GM12878 (cell line): ENCODE data around the gene NSL1. TPM values are rescaled to one million over a fixed set of nuclear protein-coding genes. Genes with fewer than 3 reads are reported as not detected.

Source experiments
- ATAC-seq: fragments of 200-7000 bp; cut with Tn5 transposase; 3 replicates; pipeline ENCODE4 v1.9.1; 2020; ENCODE audit warnings: mild to moderate bottlenecking, moderate library complexity
- BruUV-seq: library from RNA; stranded (reverse); fragments of 400-500 nt; replicated peaks from 2 replicates; lab custom pipeline; 2021; lab: Mats Ljungman, UMichigan
- CTCF ChIA-PET: fragments of 300-600 bp; sonication (Branson Sonifier 250); formaldehyde crosslinking; extraction: SDS; loops from one replicate; lab custom pipeline; 2021; ENCODE audit warnings: inconsistent platforms; lab: Yijun Ruan, JAX
- POLR2A ChIA-PET: fragments of 350-600 bp; formaldehyde crosslinking; extraction: SDS; loops from one replicate; lab custom pipeline; 2021; ENCODE audit warnings: inconsistent platforms; lab: Charles Lee
- RAD21 ChIA-PET: fragments of 300-600 bp; sonication (Branson Sonifier 250); formaldehyde crosslinking; loops from one replicate; lab custom pipeline; 2023; ENCODE audit warnings: antibody characterized with exemption; ENCODE audit not compliant: unreplicated experiment; lab: Charles Lee
- SMC1A ChIA-PET: fragments of 300-600 bp; sonication (Branson Sonifier 250); formaldehyde crosslinking; loops from one replicate; lab custom pipeline; 2023; ENCODE audit not compliant: unreplicated experiment, uncharacterized antibody; lab: Charles Lee
- DNase-seq: peaks from one replicate; pipeline ENCODE4 v3.0.0-alpha.2; 2011; ENCODE audit warnings: low read depth, low spot score
- FAIRE-seq: peaks from 3 replicates; lab custom pipeline; 2011; peaks lifted over from hg19 to GRCh38; lab: Jason Lieb, UNC
- H2AFZ ChIP-seq: 2 replicates; pipeline ENCODE4 v1.6.0; 2011; ENCODE audit warnings: low read depth, low read length, control low read depth; ENCODE audit not compliant: control insufficient read depth
- H3K27ac ChIP-seq: 2 replicates; pipeline ENCODE4 v1.5.1; 2011; ENCODE audit warnings: control low read depth; ENCODE audit not compliant: control insufficient read depth, insufficient read depth
- H3K27me3 ChIP-seq, 2 experiments: replicated peaks in 1 of 2; 2 replicates each; pipeline versions ENCODE4 v1.6.0 to v1.6.1; 2011; ENCODE audit warnings: low read length in 1 of 2; ENCODE audit not compliant: control insufficient read depth in 2 of 2, insufficient read depth in 2 of 2
- H3K36me3 ChIP-seq, 2 experiments: 2 replicates each; pipeline ENCODE4 v1.5.1; 2011; ENCODE audit warnings: low read length in 1 of 2; ENCODE audit not compliant: control insufficient read depth in 2 of 2, insufficient read depth in 2 of 2
- H3K4me1 ChIP-seq: 2 replicates; pipeline ENCODE4 v1.6.1; 2011; ENCODE audit warnings: mild to moderate bottlenecking, low read length, moderate library complexity, mixed read lengths; ENCODE audit not compliant: control insufficient read depth, insufficient read depth
- H3K4me2 ChIP-seq: 2 replicates; pipeline ENCODE4 v1.6.0; 2011; ENCODE audit warnings: control low read depth; ENCODE audit not compliant: control insufficient read depth, insufficient read depth
- H3K4me3 ChIP-seq: fragments of 200-600 bp; sonication (generic); 2 replicates; pipeline ENCODE4 v1.5.1; 2016
- H3K79me2 ChIP-seq: 2 replicates; pipeline ENCODE4 v1.6.0; 2011; ENCODE audit warnings: low read length; ENCODE audit not compliant: control insufficient read depth, insufficient read depth
- H3K9ac ChIP-seq: 2 replicates; pipeline ENCODE4 v1.8.0; 2011; ENCODE audit warnings: low read length, control low read depth, mixed read lengths; ENCODE audit not compliant: control insufficient read depth, insufficient read depth
- H3K9me3 ChIP-seq: replicated peaks from 3 replicates; pipeline ENCODE4 v1.5.1; 2011; ENCODE audit warnings: mild to moderate bottlenecking, low read length; ENCODE audit not compliant: control insufficient read depth, insufficient read depth
- H4K20me1 ChIP-seq: 2 replicates; pipeline ENCODE4 v1.6.0; 2011; ENCODE audit not compliant: control insufficient read depth, insufficient read depth
- DPF2 ChIP-seq: fragments of 450-650 bp; IDR thresholded peaks from 2 replicates; pipeline ENCODE4 v1.6.1; 2017; ENCODE audit warnings: mild to moderate bottlenecking
- ESRRA ChIP-seq: IDR thresholded peaks from 2 replicates; pipeline ENCODE4 v1.6.1; 2012; ENCODE audit warnings: mild to moderate bottlenecking, low read length, improper control_type of control experiment
- FOXM1 ChIP-seq: IDR thresholded peaks from 2 replicates; pipeline ENCODE4 v1.6.1; 2012; ENCODE audit warnings: low read depth, mild to moderate bottlenecking, inconsistent platforms, low read length, moderate library complexity
- GATAD2B ChIP-seq: fragments of 450-650 bp; conservative IDR thresholded peaks from 2 replicates; pipeline ENCODE4 v1.6.1; 2017; ENCODE audit warnings: low read depth, mild to moderate bottlenecking, moderate library complexity
- IRF4 ChIP-seq: IDR thresholded peaks from 2 replicates; pipeline ENCODE4 v1.6.1; 2011; ENCODE audit warnings: low read depth, low read length
- LARP7 ChIP-seq: fragments of 450-650 bp; IDR thresholded peaks from 2 replicates; pipeline ENCODE4 v1.6.1; 2017; ENCODE audit warnings: mild to moderate bottlenecking
- MAX ChIP-seq: IDR thresholded peaks from 2 replicates; pipeline ENCODE4 v1.6.1; 2012; ENCODE audit warnings: low read depth, low read length, improper control_type of control experiment
- NBN ChIP-seq: fragments of 450-650 bp; IDR thresholded peaks from 2 replicates; pipeline ENCODE4 v1.6.1; 2016
- NR2C2 ChIP-seq: IDR thresholded peaks from 2 replicates; pipeline ENCODE4 v1.6.1; 2011; ENCODE audit warnings: borderline replicate concordance, low read depth; ENCODE audit not compliant: control insufficient read depth, insufficient read length
- RAD21 ChIP-seq: IDR thresholded peaks from 2 replicates; pipeline ENCODE4 v1.6.1; 2011; ENCODE audit warnings: mild to moderate bottlenecking, low read depth, low read length, moderate library complexity; ENCODE audit not compliant: insufficient read depth
- SMC3 ChIP-seq: IDR thresholded peaks from 2 replicates; pipeline ENCODE4 v1.6.1; 2011; ENCODE audit warnings: low read length, improper control_type of control experiment, borderline replicate concordance
- ZBTB11 ChIP-seq: fragments of 450-650 bp; formaldehyde crosslinking; IDR thresholded peaks from 2 replicates; pipeline ENCODE4 v1.5.0; 2022; ENCODE audit warnings: mild to moderate bottlenecking, missing genetic modification characterization
- ZBTB33 ChIP-seq: fragments of 450-650 bp; IDR thresholded peaks from 2 replicates; pipeline ENCODE4 v1.6.1; 2017; ENCODE audit warnings: mild to moderate bottlenecking
- ZNF687 ChIP-seq: fragments of 450-650 bp; IDR thresholded peaks from 2 replicates; pipeline ENCODE4 v1.6.1; 2017; ENCODE audit warnings: mild to moderate bottlenecking, moderate library complexity
- WGBS: methylation state at CpG from one replicate; pipeline ENCODE4 v1.1.6; 2016; ENCODE audit warnings: low lambda C conversion rate; ENCODE audit not compliant: insufficient replicate concordance, insufficient coverage; ENCODE audit errors: missing lambda C conversion rate; 5-methylcytosine and 5-hydroxymethylcytosine counted together
- in situ Hi-C: fragments of 300-500 bp; cut with MboI; formaldehyde crosslinking; loops from 9 replicates; pipeline ENCODE4 v1.14.3; 2018; ENCODE audit warnings: mixed read lengths
- intact Hi-C: fragments of 100-400 bp; cut with micrococcal nuclease; formaldehyde crosslinking; loops from one replicate; pipeline ENCODE4 v1.14.2; 2022; ENCODE audit not compliant: unreplicated experiment
- polyA plus RNA-seq, 11 experiments: library from polyadenylated mRNA; depleted of rRNA in 4 of 11; unstranded in 6 of 11; stranded (reverse) in 5 of 11; fragments of >200 nt; fragmentation: Nextera tagmentation in 4 of 11; fragmentation: Illumina TruSeq in 1 of 11; extraction: Ambion mirVana in 4 of 11; extraction: Trizol in 1 of 11; gene quantifications; 1 replicate in 1 of 11; 2 replicates in 10 of 11; pipeline versions ENCODE4 v1.2.1 to v1.2.3, GENCODE V29; 2011 to 2016; ENCODE audit warnings: inconsistent platforms in 2 of 11, missing spikeins in 2 of 11, low read depth in 1 of 11
- total RNA-seq, 4 experiments: library from RNA; depleted of rRNA in 3 of 4; stranded (reverse); fragments of >200 nt in 3 of 4; fragmentation: Illumina TruSeq in 1 of 4; extraction: Trizol in 1 of 4; gene quantifications; 2 replicates each; pipeline versions ENCODE4 v1.2.1 to v1.2.3, GENCODE V29; 2013 to 2021

Gene NSL1
- total and polyA plus RNA-seq, 10 of the 15 experiments (the other 5 are each of a cell fraction or from before 2014, with no cell fraction given): 36.7 to 74.2 (median 46.4) TPM

GRCh38 chr1:212699104-212699624, 92.4 kb downstream of the NSL1 start:
- POLR2A ChIA-PET: interaction anchor here (0.6 to 4.7 kb wide), 3 partner anchors 21 to 896 kb away, joined by 3 to 29 read pairs (median 7); partner anchors contain the start of genes NSL1 and TATDN3
- intact Hi-C loops: loop anchor here (1.0 kb wide), 2 partner anchors 34 to 83 kb away; no protein-coding TSS in a partner anchor
- FAIRE-seq: no peak
- peak; percentile 50 for TF ChIP-seq SMC3
- peak; percentile 64; the same call in 1 of the 2 replicates for TF ChIP-seq ZNF687
- peak; percentile 83 for TF ChIP-seq GATAD2B
- TF ChIP-seq MAX: peak; percentile 88
- TF ChIP-seq DPF2: peak; percentile 57; the same call in 1 of the 2 replicates
- TF ChIP-seq IRF4: 0 out of 2 replicates have a peak, but pooled peaks have one; percentile 18
- peak; percentile 51 for TF ChIP-seq RAD21
- no peak for TF ChIP-seq NR2C2
- no peak for TF ChIP-seq ZBTB11 (CRISPR knock-in tag)
- TF ChIP-seq ZBTB33: no peak
- TF ChIP-seq FOXM1: 0 out of 2 replicates have a peak, but pooled peaks have one; percentile 37
- peak; percentile 61 for TF ChIP-seq NBN
- TF ChIP-seq LARP7: peak; percentile 62
- TF ChIP-seq ESRRA: no peak

More at GRCh38 chr1:212699104-212699624, 92.4 kb downstream of the NSL1 start:
- H3K9me3 ChIP-seq: no peaks in the 10 kb centered on the region
- no peaks in the 10 kb centered on the region for H3K27me3 ChIP-seq
- DNase-seq (no peak), ATAC-seq (peak; percentile 81)
- peak overlapping the region; percentile 82 for H3K4me3 ChIP-seq
- CTCF ChIA-PET: interaction anchor here (1.0 to 4.7 kb wide), 14 partner anchors 10 to 296 kb away, joined by 3 to 91 read pairs (median 6); no protein-coding TSS in a partner anchor
- H3K79me2 ChIP-seq: peaks cover 6% of the 10 kb centered on the region
- peaks cover 27% of the 10 kb centered on the region for H3K4me1 ChIP-seq
- 2% methylated on average over 34 of the region's 42 CpGs for WGBS
- H3K4me2 ChIP-seq: peak overlapping the region; percentile 95
- H3K36me3 ChIP-seq: peaks cover 0 to 5% of the 10 kb centered on the region in 2 experiments; a peak in 1 of 4 replicates
- BruUV-seq: no TSS peak
- H4K20me1 ChIP-seq: no peaks in the 10 kb centered on the region
- H3K27ac ChIP-seq: no peak overlapping the region
- RAD21 ChIA-PET: interaction anchor here (0.6 to 4.8 kb wide), 10 partner anchors 21 to 241 kb away, joined by 3 to 47 read pairs (median 9); partner anchors contain the start of genes ATF3, NSL1 and TATDN3
- SMC1A ChIA-PET: interaction anchor here (1.0 to 4.8 kb wide), 11 partner anchors 15 to 296 kb away, joined by 3 to 64 read pairs (median 8); partner anchors contain the start of genes NSL1 and TATDN3
- in situ Hi-C loops: no loop called here
- peak overlapping the region; percentile 77 for H2AFZ ChIP-seq
- H3K9ac ChIP-seq: peak overlapping the region; percentile 56
